ENCODE data around the gene AAGAB.

The AAGAB gene

GRCh38 chr15:67207555-67208207, 46.8 kb downstream of the AAGAB start:
- no peak for DNase-seq

GRCh38 chr15:67202991-67203390, 51.5 kb downstream of the AAGAB start:
- DNase-seq, result no peak

- no peak for DNase-seq
Measured at GRCh38 chr15:67202091-67202490, 52.4 kb downstream of the AAGAB start.

- DNase-seq, result no peak
Measured at GRCh38 chr15:67201136-67201535, 53.3 kb downstream of the AAGAB start.

GRCh38 chr15:67199881-67200763, 54.3 kb downstream of the AAGAB start:
- DNase-seq, result no peak

GRCh38 chr15:67199391-67199790, 55.1 kb downstream of the AAGAB start:
- DNase-seq, result no peak

- DNase-seq, result no peak
Measured at GRCh38 chr15:67198157-67198754, 56.2 kb downstream of the AAGAB start.

GRCh38 chr15:67197364-67197695, 57.1 kb downstream of the AAGAB start:
- DNase-seq, result no peak

- DNase-seq, result no peak
Measured at GRCh38 chr15:67196672-67197363, 57.6 kb downstream of the AAGAB start.

GRCh38 chr15:67196222-67196621, 58.2 kb downstream of the AAGAB start:
- no peak for DNase-seq

- DNase-seq, result no peak
Measured at GRCh38 chr15:67195305-67195704, 59.2 kb downstream of the AAGAB start.

GRCh38 chr15:67194171-67195114, 60.0 kb downstream of the AAGAB start:
- DNase-seq, result no peak

- DNase-seq, result no peak
Measured at GRCh38 chr15:67193223-67193990, 61.1 kb downstream of the AAGAB start.

GRCh38 chr15:67192185-67192820, 62.2 kb downstream of the AAGAB start:
- no peak for DNase-seq

- DNase-seq, result no peak
Measured at GRCh38 chr15:67190813-67191212, 63.6 kb downstream of the AAGAB start.

GRCh38 chr15:67190326-67190725, 64.1 kb downstream of the AAGAB start:
- DNase-seq, result no peak

GRCh38 chr15:67189326-67190051, 65.0 kb downstream of the AAGAB start:
- no peak for DNase-seq

- no peak for DNase-seq
Measured at GRCh38 chr15:67188551-67189218, 65.8 kb downstream of the AAGAB start.

GRCh38 chr15:67187351-67187854, 67.1 kb downstream of the AAGAB start:
- DNase-seq, result no peak

All from activated CD4-positive, alpha-beta T cell treated with anti-CD3 and anti-CD28 coated beads for 48 hours (primary cell).